GM23248 (cell line): ENCODE measurements around the gene KRTAP4-3.

ENCODE experiments used
- EZH2 ChIP-seq: fragments of 200-600 bp; sonication (generic); IDR thresholded peaks from 2 replicates; pipeline ENCODE4 v1.6.1; 2018; ENCODE audit warnings: antibody characterized with exemption, mild to moderate bottlenecking; ENCODE audit not compliant: insufficient read depth, poor library complexity, severe bottlenecking
- EZH2phosphoT487 ChIP-seq: fragments of 200-600 bp; sonication (generic); IDR thresholded peaks from 2 replicates; pipeline ENCODE4 v1.6.1; 2018; ENCODE audit warnings: antibody characterized with exemption, moderate library complexity, mild to moderate bottlenecking, low read depth; ENCODE audit not compliant: insufficient read depth

- no peak for TF ChIP-seq EZH2phosphoT487
- TF ChIP-seq EZH2, result no peak
Measured at GRCh38 chr17:41215681-41216080, 47.7 kb upstream of the KRTAP4-3 start.
